ENCODE measurements around the gene DNAJC3. TPM values are rescaled to one million over a fixed set of nuclear protein-coding genes. Genes with fewer than 3 reads are reported as not detected.
"Not testable (repeated sequence)": the region's sequence is repeated elsewhere in the genome, so short reads cannot be mapped to it uniquely, and the experiment has no call there.

DNAJC3 gene
- total and polyA plus RNA-seq, 2 experiments from 2014 or later: 27.1 to 91.4 TPM

DNA sequence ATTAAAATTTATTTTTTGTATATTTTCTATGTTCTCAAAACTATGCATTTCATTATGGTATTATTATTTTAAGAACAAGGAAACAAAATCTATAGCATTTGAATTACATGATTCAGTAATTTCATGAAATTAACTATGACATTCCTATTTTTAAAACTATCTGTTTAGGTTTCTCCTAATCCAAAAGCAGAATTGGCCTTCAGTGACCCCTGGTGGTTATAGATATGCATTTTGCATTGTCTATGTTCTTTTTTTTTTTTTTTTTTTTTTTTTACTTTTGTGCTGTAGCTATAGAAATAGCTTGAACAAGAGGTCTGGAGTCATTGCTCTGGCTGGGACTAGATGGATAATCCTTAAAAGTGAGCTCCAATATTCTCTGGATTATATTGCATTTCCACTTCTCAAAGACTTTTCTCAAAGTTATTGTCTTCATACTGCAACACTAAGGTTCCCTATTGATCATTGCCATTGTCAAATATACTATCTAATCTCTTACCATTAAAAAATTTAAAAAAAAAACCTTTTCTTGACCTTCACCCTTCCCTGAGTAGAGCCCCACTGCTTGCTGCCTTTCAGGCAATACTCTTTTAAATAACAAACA lies 15.9 kb upstream of the DNAJC3 start:
- no peaks in the 10 kb centered on the region for H4K20me1 ChIP-seq (ENCODE audit: insufficient read depth, poor library complexity, severe bottlenecking)
- H3K36me3 ChIP-seq (replicated peaks; ENCODE audit: insufficient read depth, low read depth): no peaks in the 10 kb centered on the region
- H3K79me2 ChIP-seq: no peaks in the 10 kb centered on the region
- H3K9me2 ChIP-seq (replicated peaks; ENCODE audit: insufficient read depth): no peaks in the 10 kb centered on the region
- no peaks in the 10 kb centered on the region for H3K27me3 ChIP-seq
- H3K27ac ChIP-seq: no peak overlapping the region
- peaks cover 4% of the 10 kb centered on the region for H3K4me1 ChIP-seq (ENCODE audit: insufficient read depth)
- no peak overlapping the region for H3K4me2 ChIP-seq
- peaks cover 3% of the 10 kb centered on the region for H3K9me3 ChIP-seq (ENCODE audit: low read depth)
- TF ChIP-seq EZH2 (IDR thresholded peaks at IDR 0.05; ENCODE audit: borderline replicate concordance): no peak
- TF ChIP-seq, protein P1, sequence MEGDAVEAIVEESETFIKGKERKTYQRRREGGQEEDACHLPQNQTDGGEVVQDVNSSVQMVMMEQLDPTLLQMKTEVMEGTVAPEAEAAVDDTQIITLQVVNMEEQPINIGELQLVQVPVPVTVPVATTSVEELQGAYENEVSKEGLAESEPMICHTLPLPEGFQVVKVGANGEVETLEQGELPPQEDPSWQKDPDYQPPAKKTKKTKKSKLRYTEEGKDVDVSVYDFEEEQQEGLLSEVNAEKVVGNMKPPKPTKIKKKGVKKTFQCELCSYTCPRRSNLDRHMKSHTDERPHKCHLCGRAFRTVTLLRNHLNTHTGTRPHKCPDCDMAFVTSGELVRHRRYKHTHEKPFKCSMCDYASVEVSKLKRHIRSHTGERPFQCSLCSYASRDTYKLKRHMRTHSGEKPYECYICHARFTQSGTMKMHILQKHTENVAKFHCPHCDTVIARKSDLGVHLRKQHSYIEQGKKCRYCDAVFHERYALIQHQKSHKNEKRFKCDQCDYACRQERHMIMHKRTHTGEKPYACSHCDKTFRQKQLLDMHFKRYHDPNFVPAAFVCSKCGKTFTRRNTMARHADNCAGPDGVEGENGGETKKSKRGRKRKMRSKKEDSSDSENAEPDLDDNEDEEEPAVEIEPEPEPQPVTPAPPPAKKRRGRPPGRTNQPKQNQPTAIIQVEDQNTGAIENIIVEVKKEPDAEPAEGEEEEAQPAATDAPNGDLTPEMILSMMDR (IDR thresholded peaks at IDR 0.05; ENCODE audit: poor library complexity): peak; percentile 54
- DNase-seq (ENCODE audit: low spot score): peak; percentile 64
- H3K4me3 ChIP-seq: no peak overlapping the region
- no peak overlapping the region for H2AFZ ChIP-seq

DNA sequence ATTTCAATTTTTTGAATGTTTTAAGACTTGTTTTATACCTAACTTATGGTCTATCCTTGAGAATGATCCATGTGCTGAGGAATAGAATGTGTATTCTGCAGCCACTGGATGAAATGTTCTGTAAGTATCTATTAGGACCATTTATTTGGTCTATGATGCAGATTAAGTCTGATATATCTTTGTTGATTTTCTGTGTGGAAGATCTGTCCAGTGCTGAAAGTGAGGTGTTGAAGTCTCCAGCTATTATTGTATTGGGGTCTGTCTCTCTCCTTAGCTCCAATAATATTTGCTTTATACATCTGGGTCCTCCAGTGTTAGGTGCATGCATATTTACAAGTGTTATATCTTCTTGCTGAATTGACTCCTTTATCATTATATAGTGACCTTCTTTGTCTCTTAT lies 9.7 kb upstream of the DNAJC3 start:
- peaks cover 18% of the 10 kb centered on the region for H3K9me3 ChIP-seq (ENCODE audit: low read depth)
- H3K9me2 ChIP-seq (replicated peaks; ENCODE audit: insufficient read depth); H3K27me3 ChIP-seq; H4K20me1 ChIP-seq (ENCODE audit: insufficient read depth, poor library complexity, severe bottlenecking); H3K4me2 ChIP-seq; H3K4me3 ChIP-seq; H3K27ac ChIP-seq; H3K4me1 ChIP-seq (ENCODE audit: insufficient read depth); H3K36me3 ChIP-seq (replicated peaks; ENCODE audit: insufficient read depth, low read depth); H2AFZ ChIP-seq; H3K79me2 ChIP-seq; DNase-seq (ENCODE audit: low spot score): not testable (repeated sequence)

DNA sequence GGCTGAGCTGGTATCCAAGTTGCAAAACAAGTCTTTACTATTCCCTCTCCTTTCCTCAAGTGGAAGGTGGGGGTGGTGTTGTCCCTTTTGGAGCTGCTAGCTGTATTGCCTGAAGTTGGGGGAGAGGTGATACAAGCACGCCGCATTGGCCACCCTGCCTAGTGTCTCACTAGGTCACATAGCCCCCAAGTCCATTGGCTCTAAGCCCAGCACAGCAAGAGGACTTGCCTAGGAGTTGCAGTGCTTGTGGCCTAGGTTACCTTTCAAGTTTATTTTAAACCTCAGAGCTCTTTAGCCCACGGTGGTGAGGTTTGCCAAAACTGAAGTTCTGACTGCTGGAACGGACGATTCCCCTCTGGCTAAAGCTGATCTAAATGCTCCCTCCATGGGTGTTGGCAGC lies 5.3 kb upstream of the DNAJC3 start:
- WGBS (ENCODE audit: low lambda C conversion rate, missing lambda C conversion rate): 97% methylated on average over 5 of the region's 5 CpGs
- Histone ChIP-seq H2AFZ (no peak overlapping the region), H4K20me1 (ENCODE audit: insufficient read depth, poor library complexity, severe bottlenecking) (no peaks in the 10 kb centered on the region), H3K27ac (no peak overlapping the region), H3K4me1 (ENCODE audit: insufficient read depth) (no peaks in the 10 kb centered on the region), H3K4me3 (no peak overlapping the region), H3K9me3 (ENCODE audit: low read depth) (peaks cover 13% of the 10 kb centered on the region), H3K79me2 (peaks cover 25% of the 10 kb centered on the region), H3K9me2 (replicated peaks; ENCODE audit: insufficient read depth) (no peaks in the 10 kb centered on the region), H3K4me2 (no peak overlapping the region), H3K36me3 (replicated peaks; ENCODE audit: insufficient read depth, low read depth) (no peaks in the 10 kb centered on the region), H3K27me3 (no peaks in the 10 kb centered on the region)
- TF ChIP-seq EZH2 (IDR thresholded peaks at IDR 0.05; ENCODE audit: borderline replicate concordance) (no peak), EZH2phosphoT487 (IDR thresholded peaks at IDR 0.05; ENCODE audit: low read depth, severe bottlenecking, unreplicated experiment) (no peak)
- TF ChIP-seq, protein P1 (IDR thresholded peaks at IDR 0.05; ENCODE audit: poor library complexity): no peak
- no peak for DNase-seq (ENCODE audit: low spot score)

GRCh38 chr13:95676105-95676761 lies 706 bp upstream of the DNAJC3 start:
- Histone ChIP-seq H3K9me3 (ENCODE audit: low read depth) (no peaks in the 10 kb centered on the region), H4K20me1 (ENCODE audit: insufficient read depth, poor library complexity, severe bottlenecking) (peaks cover 28% of the 10 kb centered on the region), H3K4me1 (ENCODE audit: insufficient read depth) (peaks cover 9% of the 10 kb centered on the region), H3K79me2 (peaks cover 62% of the 10 kb centered on the region), H3K9me2 (replicated peaks; ENCODE audit: insufficient read depth) (no peaks in the 10 kb centered on the region), H2AFZ (peak overlapping the region; percentile 67), H3K27me3 (no peaks in the 10 kb centered on the region), H3K4me2 (peak overlapping the region; percentile 79), H3K36me3 (replicated peaks; ENCODE audit: insufficient read depth, low read depth) (no peaks in the 10 kb centered on the region), H3K4me3 (peak overlapping the region; percentile 55), H3K27ac (peak overlapping the region; percentile 95)
- TF ChIP-seq EZH2phosphoT487 (IDR thresholded peaks at IDR 0.05; ENCODE audit: low read depth, severe bottlenecking, unreplicated experiment) (no peak), EZH2 (IDR thresholded peaks at IDR 0.05; ENCODE audit: borderline replicate concordance) (no peak)
- TF ChIP-seq, protein P1 (IDR thresholded peaks at IDR 0.05; ENCODE audit: poor library complexity): no peak
- DNase-seq (ENCODE audit: low spot score): peak; percentile 57
- WGBS (ENCODE audit: low lambda C conversion rate, missing lambda C conversion rate): 1% methylated on average over 32 of the region's 32 CpGs
